ENCODE data around the gene ATP8B4.

ATP8B4 gene

DNA sequence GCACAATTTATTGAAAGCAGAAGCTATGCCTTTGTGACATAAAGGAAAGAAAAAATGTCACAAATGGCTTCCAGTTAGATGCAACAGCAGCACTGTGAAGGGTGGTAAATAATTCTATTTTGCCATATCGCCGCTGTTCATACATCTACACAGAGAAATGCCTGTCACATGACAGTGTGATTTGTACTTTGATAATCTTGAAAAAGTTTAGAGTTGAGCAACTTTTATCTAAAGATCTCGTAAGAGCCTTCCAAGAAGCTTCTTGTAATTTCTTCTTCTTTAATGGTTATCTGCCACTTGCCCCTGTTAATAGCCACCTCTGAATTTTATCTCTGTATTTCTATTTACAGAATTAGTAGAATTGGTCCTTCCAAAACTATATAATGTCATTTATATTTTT, 192.3 kb downstream of the ATP8B4 start:
- DNase-seq: no peak

DNA sequence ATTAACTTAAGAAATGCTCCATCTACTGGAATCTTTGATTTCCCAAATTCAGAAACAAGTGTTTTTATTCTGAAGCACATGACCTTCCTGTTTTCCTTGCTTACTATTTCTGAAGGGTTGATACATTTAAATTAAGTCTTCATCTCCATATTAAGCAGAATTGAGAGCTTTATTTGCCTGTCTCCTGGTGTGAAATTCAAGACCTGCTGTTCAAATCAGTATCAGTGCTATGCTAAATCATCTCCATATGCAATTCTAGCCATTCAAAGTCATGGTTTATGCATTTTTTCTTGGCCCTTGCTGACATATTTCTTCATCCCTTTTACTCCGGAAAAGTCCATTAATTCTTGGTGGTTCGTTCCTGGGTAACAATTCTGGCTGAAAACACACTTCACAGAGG, 195.4 kb downstream of the ATP8B4 start:
- no peak for DNase-seq

DNA sequence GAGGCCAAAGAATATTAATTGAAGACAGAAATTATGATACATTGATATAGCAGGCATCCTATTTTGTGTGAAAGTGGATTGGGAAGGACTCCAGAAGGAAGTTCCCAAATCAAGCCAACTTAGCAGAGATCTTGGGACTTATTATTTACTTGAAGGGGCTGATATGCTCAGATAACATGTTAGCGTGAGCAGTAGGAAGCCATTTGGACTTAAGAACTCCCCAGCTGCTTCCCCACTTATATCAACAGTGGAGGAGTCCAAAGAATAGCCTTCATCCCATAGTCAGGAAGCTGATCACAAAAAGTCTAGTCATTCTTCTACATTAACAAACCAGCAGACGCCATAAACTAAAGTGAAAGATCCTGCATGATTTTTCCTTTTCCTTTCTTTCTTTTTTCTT, 200.0 kb downstream of the ATP8B4 start:
- no peak for DNase-seq

DNA sequence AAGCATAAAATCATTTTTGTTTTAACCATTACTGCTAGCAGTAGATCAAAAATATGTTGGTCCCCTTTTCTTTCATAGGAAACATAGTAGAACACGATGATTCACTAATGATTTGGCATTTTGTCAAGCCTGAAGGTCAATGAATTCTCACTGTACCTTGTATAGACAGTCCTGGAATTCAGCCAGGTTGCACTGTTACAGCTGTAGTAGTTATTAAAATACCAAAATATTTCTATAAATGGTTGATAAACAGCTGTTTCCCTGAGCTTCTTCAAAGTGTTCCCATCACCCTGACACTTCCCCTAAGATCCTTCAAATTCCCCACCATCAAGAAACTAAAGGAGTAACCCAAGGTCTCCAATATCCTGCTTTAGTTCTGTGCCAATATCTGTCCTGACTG, 200.9 kb downstream of the ATP8B4 start:
- DNase-seq: no peak

DNA sequence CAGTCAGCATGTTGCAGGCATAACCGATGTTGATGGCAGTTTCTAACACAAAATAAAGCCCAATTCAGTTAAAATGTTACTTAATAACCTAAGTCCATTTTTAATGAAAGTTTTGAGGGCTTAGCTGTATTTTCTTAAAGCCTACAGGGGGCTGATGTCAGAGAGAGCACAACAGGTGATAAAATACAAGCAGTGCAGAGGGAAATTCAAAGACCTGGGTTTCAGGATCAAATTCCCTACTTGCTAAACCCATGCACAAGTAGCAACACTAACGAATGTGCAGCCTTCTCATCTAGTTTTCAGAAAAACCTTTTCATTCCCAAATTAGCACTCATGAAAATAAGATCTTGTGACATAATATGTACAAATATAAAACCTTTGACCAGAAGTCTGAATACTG, 202.0 kb downstream of the ATP8B4 start:
- DNase-seq: no peak

DNA sequence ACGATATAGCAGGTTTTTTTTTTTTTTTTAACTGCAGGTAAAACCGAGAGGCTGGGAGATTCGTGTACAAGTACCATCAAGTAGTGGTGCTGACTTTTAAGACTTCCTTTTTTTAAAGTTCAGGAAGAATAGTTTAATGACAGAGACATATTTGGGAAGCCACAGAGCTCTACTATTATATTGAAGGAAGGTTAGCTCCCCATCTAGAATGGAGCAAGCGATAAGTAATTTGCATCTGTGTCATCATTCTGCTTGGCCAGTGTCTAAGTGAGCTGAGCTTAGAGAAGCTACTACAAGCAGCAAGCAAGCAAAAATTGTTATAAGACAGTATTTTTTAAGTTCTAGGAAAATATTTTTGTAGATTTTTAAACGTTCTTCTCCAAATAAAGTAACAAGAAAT, 203.2 kb downstream of the ATP8B4 start:
- no peak for DNase-seq

DNA sequence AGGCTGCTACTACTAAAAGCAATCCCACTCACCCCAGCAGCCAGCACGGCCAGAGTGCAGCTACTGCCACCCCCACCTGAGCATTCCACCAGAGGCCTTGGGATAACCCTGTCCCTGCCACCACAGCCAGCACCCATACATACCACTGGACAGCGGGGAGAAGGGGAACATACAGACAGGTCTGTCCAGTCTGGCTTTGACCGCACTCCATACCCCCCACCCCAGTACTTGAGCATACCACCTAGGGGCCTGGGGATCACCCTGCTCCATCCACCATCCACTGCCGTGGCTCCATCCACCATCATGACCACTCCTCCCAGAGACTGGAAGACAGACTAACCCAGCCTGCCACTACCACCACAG, 210.1 kb downstream of the ATP8B4 start:
- no peak for DNase-seq

DNA sequence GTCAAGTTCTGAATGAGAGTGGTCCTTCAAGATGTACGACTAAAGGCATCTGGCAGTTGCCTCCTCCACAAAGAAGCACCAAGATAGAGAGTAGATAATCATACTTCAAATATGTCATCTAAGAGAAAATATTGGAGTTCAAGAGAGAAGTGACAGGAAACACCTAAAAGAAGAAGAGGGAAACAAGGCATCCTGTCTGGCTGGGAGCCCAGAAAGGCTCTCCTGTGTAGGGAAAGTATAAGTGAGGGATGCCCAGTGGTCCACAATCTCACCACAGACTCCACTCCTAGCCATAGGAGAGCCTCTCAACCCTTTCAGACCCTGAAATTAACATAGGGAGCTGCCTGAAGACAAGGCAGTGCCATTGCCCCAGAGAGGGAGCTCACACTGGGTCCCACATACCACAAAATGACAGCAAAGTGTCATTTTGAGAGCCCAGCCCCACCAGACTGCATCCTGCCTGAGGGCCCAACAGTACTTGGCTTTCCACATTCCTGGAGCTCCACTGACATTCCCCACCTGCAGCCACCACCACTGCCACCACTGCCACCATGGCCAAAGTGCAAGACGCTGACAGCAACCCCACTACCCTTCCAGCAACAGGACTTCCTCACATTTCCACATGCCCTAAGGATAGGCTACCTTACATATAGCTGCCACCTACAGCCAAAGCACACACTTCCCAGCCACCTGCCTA, 210.6 kb downstream of the ATP8B4 start:
- DNase-seq: no peak

DNA sequence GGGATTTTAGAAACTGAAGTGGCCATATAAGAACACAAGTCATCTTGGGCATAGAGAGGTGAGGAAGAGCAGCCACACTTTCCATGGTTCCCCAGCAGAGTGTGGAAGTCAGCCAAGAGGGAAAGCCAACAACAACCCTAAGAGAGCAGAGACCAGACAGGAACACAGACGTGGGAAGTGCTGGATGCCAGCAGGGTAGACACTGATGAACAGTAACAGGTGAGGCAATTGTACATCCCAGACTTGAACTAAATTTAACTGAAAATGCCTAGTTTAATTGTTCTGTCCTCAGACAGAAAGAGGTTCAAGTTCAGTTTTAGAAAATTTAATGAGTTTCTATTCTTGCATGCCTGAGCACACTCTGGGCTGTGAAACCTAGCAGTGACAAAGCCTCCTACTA, 212.1 kb downstream of the ATP8B4 start:
- DNase-seq: no peak

DNA sequence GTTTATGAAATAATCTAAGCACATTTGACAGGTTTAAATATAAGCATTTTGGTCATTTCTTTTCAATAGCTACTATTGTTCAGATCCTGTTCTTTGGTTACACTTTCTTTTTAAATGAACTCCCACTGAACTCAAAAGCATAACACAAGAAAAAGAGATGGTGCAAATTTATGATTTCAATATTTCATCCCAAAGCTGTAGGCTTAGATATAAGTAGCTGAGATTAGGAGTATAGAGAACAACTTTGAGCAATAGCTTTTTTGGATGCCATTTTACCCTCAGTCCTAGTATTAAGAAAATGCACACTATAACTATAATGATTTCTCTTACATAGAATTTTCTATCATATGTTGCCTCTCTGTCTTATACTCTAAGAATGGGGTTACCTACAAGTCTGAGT, 213.8 kb downstream of the ATP8B4 start:
- DNase-seq: no peak

DNA sequence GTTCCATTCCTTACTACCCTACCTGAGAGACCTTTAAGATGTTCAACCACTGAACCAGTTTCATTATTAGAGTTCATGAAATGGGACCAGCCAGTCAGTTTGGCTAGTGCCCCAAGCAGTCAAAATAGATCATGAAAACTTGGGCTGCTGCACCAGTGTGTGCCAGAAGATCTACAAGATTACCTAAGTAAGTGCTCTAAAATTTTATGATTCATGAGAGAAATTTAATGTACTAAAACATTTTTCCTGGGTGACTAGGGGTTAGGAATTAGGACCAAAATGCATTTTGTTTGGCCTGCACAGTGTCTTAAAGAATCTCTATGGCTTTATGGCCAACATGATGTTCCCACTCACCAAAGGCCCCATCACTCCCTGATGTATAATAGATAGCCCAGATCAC, 214.7 kb downstream of the ATP8B4 start:
- DNase-seq: no peak

DNA sequence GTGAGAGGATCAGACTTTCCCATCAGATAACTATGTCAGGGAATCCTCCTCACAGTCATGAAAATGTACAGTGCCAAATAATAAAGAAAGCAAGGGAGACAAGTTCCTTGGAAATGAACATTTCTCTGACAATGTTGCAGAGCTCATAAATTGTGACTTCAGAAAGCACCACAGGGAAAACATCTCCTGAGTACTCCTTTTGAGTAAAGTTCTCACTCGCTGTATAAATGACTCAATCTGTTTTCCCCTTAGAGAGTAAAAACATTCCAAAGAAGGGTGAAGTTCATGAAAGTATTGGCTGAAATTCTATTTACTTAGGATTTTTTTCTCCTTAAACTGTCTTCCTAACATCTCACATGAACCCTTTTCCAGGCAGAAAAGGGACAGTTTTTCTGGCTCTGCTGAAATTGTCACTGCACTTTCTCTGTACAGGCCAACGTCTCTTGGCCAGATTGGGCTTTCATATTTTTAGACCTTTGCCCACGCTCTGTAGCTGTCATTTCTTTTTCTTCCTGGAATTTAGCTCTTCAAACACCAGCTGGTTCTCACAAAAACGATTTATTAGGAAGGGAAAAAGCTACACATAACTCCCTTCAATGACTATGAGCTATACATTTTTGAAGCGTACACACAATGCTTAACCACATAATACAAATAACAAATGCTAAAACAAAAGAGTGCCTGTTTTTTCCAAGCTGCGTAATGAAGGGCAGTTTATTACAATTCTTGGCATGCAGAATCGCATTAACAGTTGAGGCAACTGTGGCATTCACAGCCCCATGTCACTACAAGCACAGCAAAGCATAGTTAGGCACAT, 216.1 kb downstream of the ATP8B4 start:
- DNase-seq: no peak

DNA sequence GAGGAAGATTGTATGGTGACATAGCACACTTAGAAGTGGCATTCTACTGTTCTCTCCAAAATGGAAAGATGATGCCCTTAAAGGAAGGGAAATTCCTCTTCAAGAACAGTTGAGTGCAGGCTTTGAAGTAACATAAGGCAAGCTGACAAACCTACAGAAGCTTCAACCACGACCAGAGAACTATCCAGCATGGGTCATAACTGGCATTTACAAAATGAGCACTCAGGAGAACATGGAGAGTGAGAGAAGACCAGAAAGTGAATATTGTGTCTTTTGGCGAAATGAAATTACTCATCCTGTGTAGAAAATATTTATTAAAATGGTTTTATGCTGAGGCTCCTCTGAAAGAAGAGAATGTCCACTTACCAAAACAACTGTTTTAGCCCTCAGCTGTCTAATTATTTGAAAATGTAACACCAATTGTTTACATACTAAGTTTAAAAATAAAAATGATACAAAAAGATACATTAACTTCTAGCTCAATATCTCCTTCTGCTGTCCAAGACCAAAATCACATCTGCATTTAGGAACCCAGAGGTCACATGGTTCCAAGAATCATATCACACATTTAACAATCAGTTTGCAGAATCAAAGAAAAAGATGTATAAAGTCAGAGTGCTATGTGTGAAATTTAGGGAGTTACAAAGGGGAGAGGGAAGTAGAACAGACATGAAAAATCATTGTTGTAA, 216.9 kb downstream of the ATP8B4 start:
- no peak for DNase-seq

DNA sequence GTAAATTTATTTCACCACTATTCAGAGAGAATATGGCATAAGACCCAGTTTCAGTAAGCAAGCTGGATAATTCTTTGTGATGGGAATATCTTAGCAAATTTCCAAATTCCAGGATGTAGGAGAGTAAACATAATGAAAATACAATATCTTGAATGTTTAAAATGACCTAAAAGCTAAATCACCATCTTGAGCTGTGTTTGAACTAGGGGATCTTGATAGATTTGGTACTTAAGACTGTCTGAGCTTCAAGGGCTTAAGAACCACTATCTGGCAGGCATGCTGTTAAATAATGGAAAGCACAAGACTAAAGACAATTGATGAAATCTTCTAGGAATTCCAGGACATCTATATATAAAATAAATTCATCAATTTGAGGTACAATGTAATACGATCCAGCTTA, 217.7 kb downstream of the ATP8B4 start:
- no peak for DNase-seq

DNA sequence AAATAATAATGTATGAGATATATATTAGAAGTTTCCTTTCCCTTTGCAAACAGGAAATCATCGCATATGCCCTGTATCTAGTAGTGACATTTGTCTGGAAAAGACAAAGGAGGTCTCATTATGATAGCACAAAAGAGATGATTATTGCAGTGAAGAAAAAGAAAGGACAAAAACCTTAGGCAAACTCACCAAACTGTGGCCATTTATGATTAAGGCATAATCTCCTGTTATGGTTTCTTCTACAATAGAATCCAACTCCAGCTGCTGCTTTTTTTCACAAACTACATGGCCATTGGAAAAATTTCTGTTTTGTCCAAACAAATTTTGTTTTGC, 218.2 kb downstream of the ATP8B4 start:
- no peak for DNase-seq

DNA sequence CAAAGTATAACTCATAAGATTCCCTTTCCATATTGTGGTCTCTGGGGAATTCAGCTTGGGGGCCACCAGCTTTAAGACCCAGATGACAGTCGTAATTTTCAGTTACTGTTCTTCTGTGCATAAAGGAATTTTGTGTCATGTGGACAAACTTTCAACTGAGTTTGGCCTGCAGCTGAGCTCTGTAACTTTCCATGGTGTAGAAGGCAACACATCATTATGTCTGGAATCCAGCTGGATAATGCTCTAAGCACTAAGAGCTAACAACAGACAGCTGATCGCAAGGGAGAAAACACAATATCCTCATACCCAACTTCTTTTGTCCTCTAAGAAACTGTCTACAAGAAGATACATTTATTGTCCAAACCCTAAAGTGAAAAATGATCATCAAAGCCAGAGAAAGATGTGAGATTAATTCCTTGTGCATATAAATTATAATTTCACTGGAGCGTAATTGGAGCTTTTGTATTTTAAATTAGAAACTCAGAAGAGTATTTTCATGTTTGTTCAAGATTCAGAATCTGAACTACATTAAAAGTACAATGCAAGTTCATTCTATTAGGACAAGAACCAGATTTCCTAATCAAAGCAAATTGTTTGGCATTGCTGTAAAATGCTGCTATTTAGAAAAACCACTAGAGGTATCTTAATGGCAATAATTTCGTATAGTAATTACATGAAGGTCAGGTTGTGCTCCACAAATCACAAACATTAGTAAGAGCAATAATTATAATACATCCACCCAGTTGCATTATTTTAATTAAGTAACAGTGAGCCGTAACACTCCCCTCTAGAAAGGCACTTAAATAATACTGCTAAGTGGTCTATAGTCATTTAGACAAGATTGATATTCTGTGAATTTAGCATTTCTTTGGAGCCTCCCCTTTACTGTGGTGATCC, 218.8 kb downstream of the ATP8B4 start:
- no peak for DNase-seq

DNA sequence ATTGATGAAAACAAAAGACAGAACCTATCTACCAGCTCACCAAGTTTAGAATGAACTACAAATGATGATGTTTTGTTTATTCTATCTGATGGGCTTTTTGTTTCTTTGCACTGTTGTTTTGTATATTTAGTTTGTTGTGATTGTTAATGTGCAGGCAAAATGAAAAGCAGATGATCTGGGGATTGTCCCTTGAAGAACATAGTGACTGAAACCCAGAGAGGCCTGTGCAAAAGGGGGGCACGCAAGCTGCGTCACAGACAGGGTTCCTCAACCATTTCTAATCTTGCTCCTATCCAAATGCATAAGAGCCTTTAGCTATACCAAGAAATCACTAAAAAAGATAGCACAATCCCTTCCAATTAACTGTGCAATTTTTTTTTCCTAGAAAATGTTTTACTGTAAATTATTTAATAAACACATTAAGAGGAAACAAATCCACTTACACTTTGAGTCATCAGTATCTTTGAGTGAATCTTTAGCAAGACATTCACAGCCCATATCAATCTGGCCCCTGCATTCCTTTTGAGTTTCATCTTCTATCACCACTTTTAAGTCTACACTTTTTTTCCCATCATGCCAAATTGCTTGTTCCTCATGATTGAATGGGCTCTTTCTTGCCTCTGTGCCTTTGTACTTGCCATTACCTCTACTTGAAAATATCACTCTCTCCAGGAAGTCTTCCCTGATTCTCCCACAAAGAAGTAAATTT, 220.3 kb downstream of the ATP8B4 start:
- no peak for DNase-seq

DNA sequence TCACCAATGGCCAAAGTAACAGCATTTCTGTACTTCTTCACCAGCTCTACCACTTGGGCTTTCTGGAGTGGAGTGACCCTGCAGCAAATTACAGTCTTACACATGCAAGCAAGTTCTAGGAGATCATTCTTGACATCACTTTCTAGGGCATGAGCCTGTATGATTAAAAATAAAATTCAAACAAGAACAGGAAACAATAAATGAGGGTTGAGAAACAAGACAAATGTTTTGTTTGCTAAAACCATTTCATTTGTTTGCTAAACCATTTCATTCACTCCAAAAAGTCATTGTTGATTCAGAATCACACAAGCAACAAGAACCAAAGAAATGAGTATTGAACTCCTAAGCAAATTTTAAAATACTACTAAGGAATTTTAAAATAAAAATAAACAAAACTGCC, 220.9 kb downstream of the ATP8B4 start:
- DNase-seq: no peak

DNA sequence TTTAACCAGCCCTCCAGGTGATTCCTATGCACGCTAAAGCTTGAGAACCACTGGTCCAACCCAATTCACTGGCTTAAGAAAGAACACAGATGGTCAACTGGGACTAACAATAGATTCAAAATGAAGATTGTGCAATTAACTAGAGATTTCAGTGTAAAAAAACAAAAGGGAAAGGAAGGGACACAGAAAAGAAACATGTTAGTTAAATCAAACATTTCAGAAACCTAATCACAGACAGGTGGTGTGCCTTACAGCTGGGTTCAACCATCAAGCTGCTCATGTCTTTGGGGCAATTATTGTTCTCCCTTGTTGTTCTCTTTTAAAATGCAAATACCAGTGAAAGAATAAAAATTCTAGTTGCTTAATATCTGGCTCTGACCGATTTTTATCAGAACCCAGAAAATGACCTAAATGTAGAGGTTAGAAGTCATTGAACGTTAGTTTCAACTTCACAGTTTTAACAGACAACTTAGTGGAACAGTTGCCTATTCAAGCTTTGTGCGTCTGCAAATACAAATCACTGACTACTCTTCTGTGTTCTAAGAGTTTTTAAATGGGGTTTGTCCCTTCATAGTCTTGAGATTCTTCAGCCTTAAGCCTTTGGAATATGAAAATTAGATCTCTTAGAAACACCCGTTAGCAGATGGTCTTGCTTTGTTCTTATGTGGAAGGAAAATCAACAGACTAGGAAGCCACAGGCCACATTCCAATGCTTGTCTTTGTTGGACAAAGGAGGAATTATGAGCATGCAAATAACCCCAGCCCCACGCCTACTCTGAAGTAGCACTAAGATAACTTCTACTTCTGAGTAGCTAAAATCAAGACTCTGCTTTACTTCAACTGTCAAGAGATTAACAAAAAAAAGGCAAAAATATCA, 223.4 kb downstream of the ATP8B4 start:
- no peak for DNase-seq

DNA sequence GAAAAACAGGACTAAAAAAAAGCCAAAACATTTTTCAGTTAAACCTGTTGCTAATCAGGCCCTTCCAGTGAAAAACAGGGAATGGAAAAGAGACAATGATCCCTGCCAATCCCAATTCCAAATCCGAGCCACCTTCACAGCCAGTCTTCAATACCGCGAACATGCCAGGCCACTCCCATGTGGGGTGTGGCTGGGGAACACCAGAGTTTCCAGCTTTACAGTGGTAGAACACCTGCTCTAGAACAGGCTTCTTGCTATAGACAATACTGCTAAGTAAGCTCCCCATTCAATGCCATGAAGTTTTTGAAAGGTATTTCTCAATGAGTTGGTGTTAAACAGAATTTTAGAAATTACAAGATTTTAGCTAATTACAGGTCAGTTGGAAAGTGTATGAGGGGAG, 228.3 kb downstream of the ATP8B4 start:
- no peak for DNase-seq

DNA sequence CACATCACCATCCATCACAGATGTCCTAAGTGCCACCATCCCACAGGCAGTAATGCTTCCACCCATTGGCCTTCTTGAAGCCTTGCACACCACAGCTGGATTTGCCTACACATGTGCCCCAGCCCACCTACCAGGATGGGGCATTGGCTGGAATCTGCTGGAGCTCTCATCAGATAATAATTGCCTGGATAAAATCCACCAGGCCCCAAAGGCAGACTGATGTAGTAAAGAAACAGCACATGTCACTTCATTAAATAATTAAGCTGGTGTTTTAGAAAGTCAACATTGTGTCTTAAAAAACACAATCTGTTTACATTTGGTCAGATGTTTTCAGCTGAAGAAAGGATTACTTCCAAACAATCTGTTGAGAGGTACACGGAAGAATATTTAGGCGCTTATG, 229.5 kb downstream of the ATP8B4 start:
- no peak for DNase-seq

DNA sequence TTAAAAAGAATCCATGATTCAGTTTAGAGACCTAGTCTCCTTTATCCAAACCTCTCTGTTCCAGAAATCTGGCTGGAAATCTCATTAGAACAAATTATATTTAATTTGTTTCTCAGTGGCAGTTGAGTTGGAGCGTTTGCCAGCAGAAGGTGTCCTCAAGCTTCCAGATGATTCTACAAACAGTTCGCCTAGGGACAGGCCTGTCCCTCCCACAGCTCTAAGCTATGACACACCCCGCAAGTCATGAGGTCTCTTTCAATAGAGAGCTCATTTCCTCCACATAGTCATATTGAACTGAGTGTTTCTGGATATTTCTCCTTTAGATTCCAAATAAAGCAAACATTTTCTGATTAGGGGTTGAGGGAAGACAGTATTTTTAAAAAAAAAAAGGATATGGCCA, 230.3 kb downstream of the ATP8B4 start:
- DNase-seq: no peak

All from inflammatory macrophage treated with lipopolysaccharide for 4 hours (primary cell).